ENCODE measurements around the gene SOWAHA. TPM values are rescaled to one million over a fixed set of nuclear protein-coding genes. Genes with fewer than 3 reads are reported as not detected.

SOWAHA gene
- total RNA-seq, 1 experiment from 2014 or later, result not detected

DNA sequence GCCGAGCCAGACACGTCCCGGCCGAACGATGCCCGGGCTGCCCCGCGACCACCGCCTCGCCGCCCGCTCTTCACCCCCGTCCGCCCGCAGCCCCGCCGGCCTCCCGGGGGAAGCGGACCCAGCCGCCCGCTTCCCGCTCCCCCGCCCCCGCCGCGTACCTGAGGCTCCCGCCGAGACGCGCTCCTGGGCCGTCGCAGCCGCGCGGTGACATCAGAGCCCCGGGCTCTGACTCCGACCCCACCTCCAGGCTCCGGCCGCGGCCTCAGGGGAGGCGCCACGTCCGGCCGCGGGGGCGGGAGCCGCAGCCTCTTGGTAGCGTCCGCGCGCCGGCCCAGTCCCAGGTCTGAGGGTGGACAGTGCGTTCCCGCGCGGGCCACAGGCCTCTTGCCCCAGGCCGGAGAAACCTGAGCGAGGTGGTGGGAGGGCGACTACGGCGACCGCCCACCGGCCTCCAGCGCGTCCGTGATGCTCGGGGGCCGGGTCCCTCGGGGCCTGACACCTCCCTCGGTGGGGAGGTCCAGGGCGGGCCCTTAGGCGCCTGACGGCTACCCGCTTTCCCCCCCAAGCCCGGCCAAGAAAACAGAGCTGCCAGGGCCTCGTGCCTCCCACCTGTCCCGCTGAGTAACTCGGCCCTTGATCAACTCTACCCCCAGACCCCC is 17.5 kb downstream of the SOWAHA start, which contains the start of gene SHROOM1:
SHROOM1 (minus strand) TSS at position 212 of the 659 bp plus-strand sequence. CDS start 4,507 bp downstream, outside the sequence.
- Histone ChIP-seq H3K36me3 (ENCODE audit: insufficient read depth, low read length, poor library complexity, severe bottlenecking) (no peaks in the 10 kb centered on the region), H3K4me3 (ENCODE audit: low read depth, low read length, poor library complexity, severe bottlenecking) (peak within 1 kb of the TSS; percentile 56), H3K4me1 (ENCODE audit: insufficient read depth, low read length, poor library complexity, severe bottlenecking) (peaks cover 2% of the 10 kb centered on the region), H3K9me3 (ENCODE audit: low read depth, low read length, poor library complexity, severe bottlenecking) (no peaks in the 10 kb centered on the region), H3K27ac (ENCODE audit: low read depth, low read length, poor library complexity, severe bottlenecking) (no peak within 1 kb of the TSS), H3K27me3 (replicated peaks; ENCODE audit: insufficient read depth, low read depth, low read length, poor library complexity) (peaks cover 9% of the 10 kb centered on the region)
- ChIA-PET CTCF (interaction anchor here (1.5 kb wide), 1 partner anchor 11 kb away, joined by 5 read pairs; no protein-coding TSS in a partner anchor), POLR2A (ENCODE audit: low non-redundant PET) (no interaction called here)
- BruUV-seq (replicated peaks), result no TSS peak
- intact Hi-C loops (cut with micrococcal nuclease; ENCODE audit: unreplicated experiment), result loop anchor here (2.0 kb wide), 1 partner anchor 52 kb away; no protein-coding TSS in a partner anchor
- TF ChIP-seq, protein P1, sequence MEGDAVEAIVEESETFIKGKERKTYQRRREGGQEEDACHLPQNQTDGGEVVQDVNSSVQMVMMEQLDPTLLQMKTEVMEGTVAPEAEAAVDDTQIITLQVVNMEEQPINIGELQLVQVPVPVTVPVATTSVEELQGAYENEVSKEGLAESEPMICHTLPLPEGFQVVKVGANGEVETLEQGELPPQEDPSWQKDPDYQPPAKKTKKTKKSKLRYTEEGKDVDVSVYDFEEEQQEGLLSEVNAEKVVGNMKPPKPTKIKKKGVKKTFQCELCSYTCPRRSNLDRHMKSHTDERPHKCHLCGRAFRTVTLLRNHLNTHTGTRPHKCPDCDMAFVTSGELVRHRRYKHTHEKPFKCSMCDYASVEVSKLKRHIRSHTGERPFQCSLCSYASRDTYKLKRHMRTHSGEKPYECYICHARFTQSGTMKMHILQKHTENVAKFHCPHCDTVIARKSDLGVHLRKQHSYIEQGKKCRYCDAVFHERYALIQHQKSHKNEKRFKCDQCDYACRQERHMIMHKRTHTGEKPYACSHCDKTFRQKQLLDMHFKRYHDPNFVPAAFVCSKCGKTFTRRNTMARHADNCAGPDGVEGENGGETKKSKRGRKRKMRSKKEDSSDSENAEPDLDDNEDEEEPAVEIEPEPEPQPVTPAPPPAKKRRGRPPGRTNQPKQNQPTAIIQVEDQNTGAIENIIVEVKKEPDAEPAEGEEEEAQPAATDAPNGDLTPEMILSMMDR (conservative IDR thresholded peaks at IDR 0.05; ENCODE audit: low read depth, low read length), result no peak
- TF ChIP-seq EZH2 (IDR thresholded peaks at IDR 0.05; ENCODE audit: borderline replicate concordance, low read depth, low read length, poor library complexity, severe bottlenecking), result no peak
- DNase-seq (ENCODE audit: low spot score), result no peak

DNA sequence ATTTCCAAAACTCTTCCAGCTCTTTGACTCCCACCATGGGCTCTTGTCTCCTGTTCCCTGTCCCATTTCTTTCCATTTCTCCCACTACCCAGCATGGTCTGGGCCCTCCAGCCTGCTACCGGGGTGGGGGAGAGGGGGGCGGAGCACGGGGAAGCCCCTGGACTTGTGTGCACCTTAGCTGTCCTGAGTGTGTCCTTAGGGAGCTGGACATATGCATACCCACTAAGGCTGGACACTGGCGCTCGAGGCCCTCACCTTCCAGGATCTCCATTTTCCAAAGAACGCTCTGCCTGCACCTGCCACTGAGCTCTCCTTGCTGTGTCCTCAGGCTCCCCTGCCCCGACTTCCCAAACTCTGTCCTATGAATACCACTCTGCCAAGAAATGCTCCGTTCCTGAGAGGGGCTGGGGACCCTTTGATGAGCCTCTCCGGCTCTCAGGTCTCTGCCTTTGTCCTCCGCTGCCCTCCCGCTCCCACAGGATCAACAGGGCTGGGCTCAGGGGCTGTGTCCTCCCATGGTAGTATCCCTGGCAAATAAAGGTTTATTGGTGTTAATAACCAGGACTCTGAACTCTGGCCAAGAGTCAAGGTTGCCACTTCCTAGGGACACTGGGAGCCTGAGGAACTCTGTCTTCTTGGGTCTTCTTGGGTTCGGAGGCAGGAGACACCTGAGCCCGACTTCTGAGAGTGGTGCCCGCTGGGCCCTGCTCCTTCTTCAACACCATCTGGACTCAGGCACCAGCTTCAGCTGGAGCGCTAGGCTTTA is 18.2 kb downstream of the SOWAHA start:
- Histone ChIP-seq H3K36me3 (ENCODE audit: insufficient read depth, low read length, poor library complexity, severe bottlenecking) (no peaks in the 10 kb centered on the region), H3K4me1 (ENCODE audit: insufficient read depth, low read length, poor library complexity, severe bottlenecking) (peaks cover 2% of the 10 kb centered on the region), H3K4me3 (ENCODE audit: low read depth, low read length, poor library complexity, severe bottlenecking) (peak overlapping the region; percentile 56), H3K9me3 (ENCODE audit: low read depth, low read length, poor library complexity, severe bottlenecking) (no peaks in the 10 kb centered on the region), H3K27me3 (replicated peaks; ENCODE audit: insufficient read depth, low read depth, low read length, poor library complexity) (peaks cover 9% of the 10 kb centered on the region), H3K27ac (ENCODE audit: low read depth, low read length, poor library complexity, severe bottlenecking) (no peak overlapping the region)
- POLR2A ChIA-PET (ENCODE audit: low non-redundant PET), result no interaction called here
- CTCF ChIA-PET, result no interaction called here
- TF ChIP-seq, protein P1 (conservative IDR thresholded peaks at IDR 0.05; ENCODE audit: low read depth, low read length), result no peak
- TF ChIP-seq EZH2 (IDR thresholded peaks at IDR 0.05; ENCODE audit: borderline replicate concordance, low read depth, low read length, poor library complexity, severe bottlenecking), result no peak
- BruUV-seq (replicated peaks), result no TSS peak
- no peak for DNase-seq (ENCODE audit: low spot score)
- intact Hi-C loops (cut with micrococcal nuclease; ENCODE audit: unreplicated experiment), result loop anchor here (2.0 kb wide), 1 partner anchor 52 kb away; no protein-coding TSS in a partner anchor

DNA sequence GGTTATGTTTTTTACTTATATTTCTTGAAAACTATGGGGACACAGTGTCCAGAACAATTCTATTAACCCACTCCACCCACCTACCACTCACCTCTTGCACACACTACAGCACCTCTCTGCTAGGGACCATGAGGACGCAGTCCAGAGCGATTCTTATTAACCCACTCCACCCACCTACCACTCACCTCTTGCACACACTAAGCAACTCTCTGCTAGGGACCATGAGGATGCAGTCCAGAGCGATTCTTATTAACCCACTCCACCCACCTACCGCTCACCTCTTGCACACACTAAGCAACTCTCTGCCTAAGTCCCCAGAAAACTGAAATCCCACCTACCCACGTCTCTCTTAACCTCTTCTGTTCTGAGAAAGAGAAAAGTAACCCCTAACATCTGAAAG is 19.5 kb downstream of the SOWAHA start:
- peaks cover 2% of the 10 kb centered on the region for H3K4me1 ChIP-seq (ENCODE audit: insufficient read depth, low read length, poor library complexity, severe bottlenecking)
- no peak for DNase-seq (ENCODE audit: low spot score)
- ChIA-PET POLR2A (ENCODE audit: low non-redundant PET) (no interaction called here), CTCF (interaction anchor here (0.6 kb wide), 1 partner anchor 327 kb away, joined by 3 read pairs; no protein-coding TSS in a partner anchor)
- H3K36me3 ChIP-seq (ENCODE audit: insufficient read depth, low read length, poor library complexity, severe bottlenecking), result no peaks in the 10 kb centered on the region
- no TSS peak for BruUV-seq (replicated peaks)
- intact Hi-C loops (cut with micrococcal nuclease; ENCODE audit: unreplicated experiment), result no loop called here
- no peaks in the 10 kb centered on the region for H3K9me3 ChIP-seq (ENCODE audit: low read depth, low read length, poor library complexity, severe bottlenecking)
- H3K27me3 ChIP-seq (replicated peaks; ENCODE audit: insufficient read depth, low read depth, low read length, poor library complexity), result peaks cover 9% of the 10 kb centered on the region
- no peak overlapping the region for H3K4me3 ChIP-seq (ENCODE audit: low read depth, low read length, poor library complexity, severe bottlenecking)
- no peak overlapping the region for H3K27ac ChIP-seq (ENCODE audit: low read depth, low read length, poor library complexity, severe bottlenecking)
- TF ChIP-seq, protein P1 (conservative IDR thresholded peaks at IDR 0.05; ENCODE audit: low read depth, low read length), result no peak
- TF ChIP-seq EZH2 (IDR thresholded peaks at IDR 0.05; ENCODE audit: borderline replicate concordance, low read depth, low read length, poor library complexity, severe bottlenecking), result no peak

Data from A673 (cell line).